Body of pancreas (tissue), 4 donors: Measurements from ENCODE around the gene RAB11FIP4.
A peak's percentile ranks its signal among the peaks of the same experiment; 100 is the strongest.

Source experiments
- POLR2A ChIP-seq, 3 donors: fragments of 450-650 bp; IDR thresholded peaks; one replicate each; pipeline ENCODE4 v1.6.1; 2016; ENCODE audit warnings: antibody characterized with exemption in 3 of 3, mild to moderate bottlenecking in 2 of 3
- TF ChIP-seq, protein P1 (sequence below), 7 experiments: fragments of 450-650 bp in 4 of 7; fragments of 200-600 bp in 3 of 7; sonication (generic) in 3 of 7; IDR thresholded peaks; one replicate each; pipeline ENCODE4 v1.5.1; 2016 to 2019; ENCODE audit warnings: antibody characterized with exemption in 7 of 7

DNA sequence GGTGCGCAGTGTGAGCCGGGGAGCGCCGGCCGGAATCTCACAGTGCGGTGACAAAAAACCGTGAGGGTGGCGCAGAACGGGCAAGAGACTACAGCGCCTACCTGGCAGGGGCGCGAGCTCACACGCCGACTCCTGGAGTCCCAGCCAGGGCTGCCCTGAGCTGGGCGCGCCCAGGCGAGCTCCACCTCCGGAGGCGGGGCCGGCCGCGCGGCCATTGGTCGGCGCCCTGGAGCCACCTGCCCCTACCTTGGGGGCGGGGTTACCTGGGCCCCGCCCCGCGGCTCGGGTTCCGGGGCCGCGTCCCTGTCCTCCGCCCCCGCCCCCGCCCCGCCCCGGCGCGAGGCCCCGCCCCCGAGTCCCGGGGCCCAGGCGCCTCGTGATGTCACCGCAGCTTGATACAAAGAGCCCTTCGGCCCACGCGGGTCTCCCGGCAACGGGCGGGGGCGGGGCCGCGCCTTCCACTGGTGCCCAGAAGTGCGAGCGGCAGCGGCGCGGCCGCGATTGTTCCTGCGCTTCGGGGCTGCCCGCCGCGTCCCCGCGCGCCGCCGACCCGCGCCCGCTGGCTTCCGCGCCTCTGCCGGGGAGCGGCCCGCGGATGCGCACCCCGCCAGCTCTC is 96.3 kb downstream of the RAB11FIP4 start:
- peak; percentile 94 to 97 (median 96) for TF ChIP-seq POLR2A (IDR thresholded peaks at IDR 0.05)
- TF ChIP-seq, protein P1, sequence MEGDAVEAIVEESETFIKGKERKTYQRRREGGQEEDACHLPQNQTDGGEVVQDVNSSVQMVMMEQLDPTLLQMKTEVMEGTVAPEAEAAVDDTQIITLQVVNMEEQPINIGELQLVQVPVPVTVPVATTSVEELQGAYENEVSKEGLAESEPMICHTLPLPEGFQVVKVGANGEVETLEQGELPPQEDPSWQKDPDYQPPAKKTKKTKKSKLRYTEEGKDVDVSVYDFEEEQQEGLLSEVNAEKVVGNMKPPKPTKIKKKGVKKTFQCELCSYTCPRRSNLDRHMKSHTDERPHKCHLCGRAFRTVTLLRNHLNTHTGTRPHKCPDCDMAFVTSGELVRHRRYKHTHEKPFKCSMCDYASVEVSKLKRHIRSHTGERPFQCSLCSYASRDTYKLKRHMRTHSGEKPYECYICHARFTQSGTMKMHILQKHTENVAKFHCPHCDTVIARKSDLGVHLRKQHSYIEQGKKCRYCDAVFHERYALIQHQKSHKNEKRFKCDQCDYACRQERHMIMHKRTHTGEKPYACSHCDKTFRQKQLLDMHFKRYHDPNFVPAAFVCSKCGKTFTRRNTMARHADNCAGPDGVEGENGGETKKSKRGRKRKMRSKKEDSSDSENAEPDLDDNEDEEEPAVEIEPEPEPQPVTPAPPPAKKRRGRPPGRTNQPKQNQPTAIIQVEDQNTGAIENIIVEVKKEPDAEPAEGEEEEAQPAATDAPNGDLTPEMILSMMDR (IDR thresholded peaks at IDR 0.05): peak in 2 of 7 experiments; percentile 24 to 29
